H9 (cell line): ENCODE data around the gene ULK4. TPM values are rescaled to one million over a fixed set of nuclear protein-coding genes. Genes with fewer than 3 reads are reported as not detected.

ENCODE experiments used
- DNase-seq: peaks from one replicate; pipeline ENCODE4 v3.0.0-alpha.2; 2017
- H2AFZ ChIP-seq: one replicate; pipeline ENCODE4 v1.6.1; 2013; ENCODE audit warnings: mild to moderate bottlenecking, low read length, control low read depth, moderate library complexity
- H2AK5ac ChIP-seq: 2 replicates; pipeline ENCODE4 v1.6.1; 2013; ENCODE audit warnings: low read length, control low read depth, mixed read lengths; ENCODE audit not compliant: insufficient read length
- H2BK120ac ChIP-seq: one replicate; pipeline ENCODE4 v1.6.1; 2013; ENCODE audit warnings: low read depth, mild to moderate bottlenecking, low read length, control low read depth, inconsistent platforms; ENCODE audit not compliant: poor library complexity, severe bottlenecking
- H2BK12ac ChIP-seq: 2 replicates; pipeline ENCODE4 v1.6.1; 2013; ENCODE audit warnings: low read length, control low read depth, mixed read lengths, low read depth; ENCODE audit not compliant: insufficient read length
- H2BK15ac ChIP-seq: 2 replicates; pipeline ENCODE4 v1.6.1; 2013; ENCODE audit warnings: low read depth, low read length, control low read depth
- H2BK20ac ChIP-seq: one replicate; pipeline ENCODE4 v1.6.1; 2013; ENCODE audit warnings: low read depth, mild to moderate bottlenecking, low read length, control low read depth, inconsistent platforms; ENCODE audit not compliant: poor library complexity, severe bottlenecking
- H2BK5ac ChIP-seq: 2 replicates; pipeline ENCODE4 v1.6.1; 2013; ENCODE audit warnings: low read length, control low read depth, mixed read lengths; ENCODE audit not compliant: insufficient read length
- H3K14ac ChIP-seq: 2 replicates; pipeline ENCODE4 v1.6.1; 2013; ENCODE audit warnings: low read length, control low read depth; ENCODE audit not compliant: insufficient read depth
- H3K18ac ChIP-seq: 2 replicates; pipeline ENCODE4 v1.6.1; 2013; ENCODE audit warnings: low read depth, mild to moderate bottlenecking, mixed read lengths, low read length, control low read depth; ENCODE audit not compliant: insufficient read length
- H3K23ac ChIP-seq: 2 replicates; pipeline ENCODE4 v1.6.1; 2013; ENCODE audit warnings: low read length, control low read depth, mixed read lengths, low read depth; ENCODE audit not compliant: insufficient read length
- H3K23me2 ChIP-seq: 2 replicates; pipeline ENCODE4 v1.6.1; 2013; ENCODE audit warnings: low read depth, mild to moderate bottlenecking, mixed read lengths, low read length, control low read depth; ENCODE audit not compliant: insufficient read length, poor library complexity, severe bottlenecking
- H3K27ac ChIP-seq: 2 replicates; pipeline ENCODE4 v1.5.1; 2013; ENCODE audit warnings: low read length, control low read depth, mixed read lengths, low read depth; ENCODE audit not compliant: insufficient read length
- H3K27me3 ChIP-seq: 2 replicates; pipeline ENCODE4 v1.6.1; 2013; ENCODE audit warnings: low read length, control low read depth, inconsistent platforms; ENCODE audit not compliant: insufficient read depth
- H3K4ac ChIP-seq: 2 replicates; pipeline ENCODE4 v1.6.1; 2013; ENCODE audit warnings: low read depth, mild to moderate bottlenecking, control low read depth, inconsistent platforms, low read length, moderate library complexity
- H3K4me1 ChIP-seq: 2 replicates; pipeline ENCODE4 v1.6.1; 2013; ENCODE audit warnings: low read length, control low read depth, inconsistent platforms; ENCODE audit not compliant: insufficient read depth
- H3K4me2 ChIP-seq: 2 replicates; pipeline ENCODE4 v1.6.1; 2013; ENCODE audit warnings: low read length, control low read depth, mixed read lengths; ENCODE audit not compliant: insufficient read length, insufficient read depth
- H3K56ac ChIP-seq: 2 replicates; pipeline ENCODE4 v1.6.1; 2013; ENCODE audit warnings: low read depth, mild to moderate bottlenecking, mixed read lengths, low read length, control low read depth; ENCODE audit not compliant: insufficient read length
- H3K79me1 ChIP-seq: 2 replicates; pipeline ENCODE4 v1.6.1; 2013; ENCODE audit warnings: low read depth, mild to moderate bottlenecking, moderate library complexity, low read length, control low read depth, inconsistent platforms; ENCODE audit not compliant: insufficient read depth, poor library complexity, severe bottlenecking
- H3K79me2 ChIP-seq: 2 replicates; pipeline ENCODE4 v1.6.1; 2013; ENCODE audit warnings: low read length, control low read depth, inconsistent platforms; ENCODE audit not compliant: insufficient read depth
- H3K9ac ChIP-seq: 2 replicates; pipeline ENCODE4 v1.6.1; 2013; ENCODE audit warnings: low read length, control low read depth, mixed read lengths; ENCODE audit not compliant: insufficient read length; ENCODE audit errors: extremely low read depth
- H3K9me3 ChIP-seq: one replicate; pipeline ENCODE4 v1.6.1; 2013; ENCODE audit warnings: low read depth, low read length, inconsistent platforms; ENCODE audit not compliant: control insufficient read depth
- H3T11ph ChIP-seq: one replicate; pipeline ENCODE4 v1.6.1; 2013; ENCODE audit warnings: mild to moderate bottlenecking, low read length, control low read depth, inconsistent platforms
- H4K20me1 ChIP-seq: one replicate; pipeline ENCODE4 v1.6.1; 2013; ENCODE audit not compliant: control insufficient read depth, insufficient read length, insufficient read depth
- H4K5ac ChIP-seq: 2 replicates; pipeline ENCODE4 v1.6.1; 2013; ENCODE audit warnings: low read depth, mild to moderate bottlenecking, mixed read lengths, low read length, control low read depth; ENCODE audit not compliant: insufficient read length
- H4K8ac ChIP-seq: replicated peaks from 2 replicates; pipeline ENCODE4 v1.6.1; 2013; ENCODE audit warnings: low read length, control low read depth, mixed read lengths, low read depth; ENCODE audit not compliant: insufficient read length
- H4K91ac ChIP-seq: 2 replicates; pipeline ENCODE4 v1.6.1; 2013; ENCODE audit warnings: low read depth, mild to moderate bottlenecking, moderate library complexity, mixed read lengths, low read length, control low read depth; ENCODE audit not compliant: insufficient read length
- H3K27ac Mint-ChIP-seq, 3 experiments: 2 replicates in 2 of 3; 3 replicates in 1 of 3; pipeline ENCODE4 v1.8.0; 2020 to 2021; ENCODE audit warnings: mixed read lengths in 3 of 3, mild to moderate bottlenecking in 1 of 3, moderate library complexity in 1 of 3
- H3K27me3 Mint-ChIP-seq: 2 replicates; pipeline ENCODE4 v1.8.0; 2021; ENCODE audit warnings: low read depth, mild to moderate bottlenecking, moderate library complexity, mixed read lengths
- H3K36me3 Mint-ChIP-seq, 3 experiments: 2 replicates in 2 of 3; 3 replicates in 1 of 3; pipeline ENCODE4 v1.8.0; 2020 to 2021; ENCODE audit warnings: low read depth in 3 of 3, mixed read lengths in 3 of 3; ENCODE audit not compliant: insufficient read depth in 1 of 3
- H3K4me1 Mint-ChIP-seq, 2 experiments: 2 replicates each; pipeline ENCODE4 v1.8.0; 2020; ENCODE audit warnings: mixed read lengths in 2 of 2
- H3K4me3 Mint-ChIP-seq, 2 experiments: 2 replicates in 1 of 2; 3 replicates in 1 of 2; pipeline ENCODE4 v1.8.0; 2020 to 2021; ENCODE audit warnings: mild to moderate bottlenecking in 2 of 2, mixed read lengths in 2 of 2, moderate library complexity in 1 of 2
- H3K9me3 Mint-ChIP-seq, 2 experiments: 2 replicates in 1 of 2; 3 replicates in 1 of 2; pipeline ENCODE4 v1.8.0; 2020; ENCODE audit warnings: mild to moderate bottlenecking in 2 of 2, mixed read lengths in 2 of 2, moderate library complexity in 1 of 2
- WGBS: extraction: QIAGEN DNeasy Blood & Tissue Kit; methylation state at CpG from one replicate; pipeline ENCODE4 v1.1.7; 2013; ENCODE audit warnings: missing lambda C conversion rate, low lambda C conversion rate, mixed read lengths; ENCODE audit not compliant: insufficient read length; ENCODE audit errors: extremely low coverage; 5-methylcytosine and 5-hydroxymethylcytosine counted together
- total RNA-seq: library from RNA; stranded (reverse); gene quantifications from 2 replicates; pipeline ENCODE4 v1.2.1, GENCODE V29; 2021
- TF ChIP-seq, protein P1 (sequence below): fragments of 200-600 bp; sonication (generic); conservative IDR thresholded peaks from 3 replicates; pipeline ENCODE4 v1.8.0; 2021; ENCODE audit warnings: antibody characterized with exemption, mild to moderate bottlenecking

ULK4 gene
- total RNA-seq, 1 experiment from 2014 or later = 12.9 TPM

DNA sequence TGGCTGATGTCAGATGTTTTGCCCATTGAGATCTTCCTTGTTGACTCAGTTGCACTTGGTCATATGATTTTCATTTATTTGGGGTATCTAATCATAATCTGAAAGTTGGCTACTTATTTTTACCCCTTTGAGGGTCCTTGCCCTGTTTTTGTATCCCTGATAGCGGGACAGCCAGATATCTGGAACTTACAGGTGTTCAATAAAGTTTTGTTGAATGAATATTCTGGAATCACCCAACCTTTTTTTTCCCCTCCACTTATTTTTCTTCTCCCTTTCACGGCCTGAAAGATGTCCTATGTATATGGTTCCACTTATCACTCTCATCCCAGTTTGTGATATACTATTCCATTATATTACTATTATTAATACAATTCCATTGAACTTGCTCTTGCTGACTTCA lies 749.8 kb downstream of the ULK4 start:
- Mint-ChIP-seq H3K27ac (no peak overlapping the region), H3K9me3 (no peaks in the 10 kb centered on the region), H3K4me3 (no peak overlapping the region), H3K27me3 (no peaks in the 10 kb centered on the region), H3K36me3 (peaks cover 5 to 17% (median 11%) of the 10 kb centered on the region in 3 experiments), H3K4me1 (peaks cover 72 to 74% of the 10 kb centered on the region in 2 experiments)
- Histone ChIP-seq H2BK15ac (no peak overlapping the region), H2AK5ac (no peak overlapping the region), H3K23me2 (no peaks in the 10 kb centered on the region), H3K14ac (no peak overlapping the region), H3K79me1 (peaks cover 9% of the 10 kb centered on the region), H2BK5ac (no peak overlapping the region), H2BK120ac (no peak overlapping the region), H4K20me1 (no peaks in the 10 kb centered on the region), H3K23ac (no peak overlapping the region), H4K8ac (no peak overlapping the region), H3K56ac (no peak overlapping the region), H4K5ac (no peak overlapping the region), H2BK12ac (no peak overlapping the region), H3T11ph (no peak overlapping the region), H3K4me1 (peaks cover 9% of the 10 kb centered on the region), H3K4me2 (no peak overlapping the region), H2AFZ (no peak overlapping the region), H4K91ac (no peak overlapping the region), H3K18ac (no peak overlapping the region), H3K9me3 (no peaks in the 10 kb centered on the region), H2BK20ac (no peak overlapping the region), H3K27ac (no peak overlapping the region), H3K27me3 (no peaks in the 10 kb centered on the region), H3K79me2 (peaks cover 84% of the 10 kb centered on the region), H3K9ac (no peak overlapping the region), H3K4ac (no peak overlapping the region)
- no peak for DNase-seq
- TF ChIP-seq, protein P1, sequence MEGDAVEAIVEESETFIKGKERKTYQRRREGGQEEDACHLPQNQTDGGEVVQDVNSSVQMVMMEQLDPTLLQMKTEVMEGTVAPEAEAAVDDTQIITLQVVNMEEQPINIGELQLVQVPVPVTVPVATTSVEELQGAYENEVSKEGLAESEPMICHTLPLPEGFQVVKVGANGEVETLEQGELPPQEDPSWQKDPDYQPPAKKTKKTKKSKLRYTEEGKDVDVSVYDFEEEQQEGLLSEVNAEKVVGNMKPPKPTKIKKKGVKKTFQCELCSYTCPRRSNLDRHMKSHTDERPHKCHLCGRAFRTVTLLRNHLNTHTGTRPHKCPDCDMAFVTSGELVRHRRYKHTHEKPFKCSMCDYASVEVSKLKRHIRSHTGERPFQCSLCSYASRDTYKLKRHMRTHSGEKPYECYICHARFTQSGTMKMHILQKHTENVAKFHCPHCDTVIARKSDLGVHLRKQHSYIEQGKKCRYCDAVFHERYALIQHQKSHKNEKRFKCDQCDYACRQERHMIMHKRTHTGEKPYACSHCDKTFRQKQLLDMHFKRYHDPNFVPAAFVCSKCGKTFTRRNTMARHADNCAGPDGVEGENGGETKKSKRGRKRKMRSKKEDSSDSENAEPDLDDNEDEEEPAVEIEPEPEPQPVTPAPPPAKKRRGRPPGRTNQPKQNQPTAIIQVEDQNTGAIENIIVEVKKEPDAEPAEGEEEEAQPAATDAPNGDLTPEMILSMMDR = no peak
- no CpG with 5 or more reads among the region's 2 CpGs for WGBS
